PC-9 (cell line): ENCODE data around the gene WIPF1. TPM values are rescaled to one million over a fixed set of nuclear protein-coding genes. Genes with fewer than 3 reads are reported as not detected.
A peak's percentile ranks its signal among the peaks of the same experiment; 100 is the strongest.

Experiments used
- BruUV-seq: library from RNA; stranded (reverse); fragments of 400-500 nt; replicated peaks from 2 replicates; lab custom pipeline; 2021; lab: Mats Ljungman, UMichigan
- CTCF ChIA-PET: fragments of 300-600 bp; sonication (Branson Sonifier 250); formaldehyde crosslinking; loops from one replicate; lab custom pipeline; 2022; ENCODE audit warnings: antibody characterized with exemption; lab: Charles Lee
- POLR2A ChIA-PET: fragments of 300-600 bp; sonication (Branson Sonifier 250); formaldehyde crosslinking; loops from one replicate; lab custom pipeline; 2022; ENCODE audit warnings: antibody characterized with exemption; ENCODE audit not compliant: unreplicated experiment; lab: Charles Lee
- DNase-seq, 2 experiments: peaks; one replicate each; pipeline versions ENCODE4 v3.0.0 to v3.0.0-alpha.2; 2015 to 2022; ENCODE audit warnings: mixed read lengths in 1 of 2
- H2AFZ ChIP-seq: fragments of 200-600 bp; sonication (generic); 2 replicates; pipeline ENCODE4 v1.8.1; 2017; ENCODE audit warnings: antibody characterized with exemption
- H3F3A ChIP-seq: fragments of 200-600 bp; sonication (generic); 2 replicates; pipeline ENCODE4 v1.8.1; 2017; ENCODE audit warnings: antibody characterized with exemption, mild to moderate bottlenecking, low read depth; ENCODE audit not compliant: insufficient read depth
- H3K27ac ChIP-seq: fragments of 200-600 bp; sonication (generic); 2 replicates; pipeline ENCODE4 v1.6.1; 2016; ENCODE audit warnings: mixed run types
- H3K27me3 ChIP-seq: fragments of 200-600 bp; sonication (generic); 2 replicates; pipeline ENCODE4 v1.6.1; 2016; ENCODE audit warnings: low read depth, mixed run types; ENCODE audit not compliant: insufficient read depth
- H3K36me3 ChIP-seq: fragments of 200-600 bp; sonication (generic); 2 replicates; pipeline ENCODE4 v1.6.1; 2016; ENCODE audit warnings: low read depth, mixed run types
- H3K4me1 ChIP-seq: fragments of 200-600 bp; sonication (generic); replicated peaks from 2 replicates; pipeline ENCODE4 v1.6.1; 2016; ENCODE audit warnings: mixed run types; ENCODE audit not compliant: insufficient read depth
- H3K4me2 ChIP-seq: fragments of 200-600 bp; sonication (generic); 2 replicates; pipeline ENCODE4 v1.6.1; 2017; ENCODE audit warnings: mixed run types
- H3K4me3 ChIP-seq: fragments of 200-600 bp; sonication (generic); 2 replicates; pipeline ENCODE4 v1.6.1; 2016; ENCODE audit warnings: mixed run types
- H3K79me2 ChIP-seq: fragments of 200-600 bp; sonication (generic); 2 replicates; pipeline ENCODE4 v1.6.1; 2017; ENCODE audit warnings: low read depth, mixed run types
- H3K9me2 ChIP-seq: fragments of 200-600 bp; sonication (generic); 2 replicates; pipeline ENCODE4 v1.8.1; 2017; ENCODE audit warnings: mild to moderate bottlenecking; ENCODE audit not compliant: insufficient read depth
- H3K9me3 ChIP-seq: fragments of 200-600 bp; sonication (generic); 2 replicates; pipeline ENCODE4 v1.8.1; 2016; ENCODE audit warnings: low read depth; ENCODE audit not compliant: insufficient read depth
- H4K20me1 ChIP-seq: fragments of 200-600 bp; sonication (generic); 2 replicates; pipeline ENCODE4 v1.8.1; 2017; ENCODE audit not compliant: insufficient read depth
- EZH2 ChIP-seq: fragments of 200-600 bp; sonication (generic); IDR thresholded peaks from 2 replicates; pipeline ENCODE4 v1.8.0; 2017; ENCODE audit warnings: antibody characterized with exemption, low read depth
- intact Hi-C: fragments of 100-400 bp; cut with micrococcal nuclease; formaldehyde crosslinking; loops from one replicate; pipeline ENCODE4 v1.10.0; 2022; ENCODE audit not compliant: unreplicated experiment
- total RNA-seq: library from RNA; stranded (reverse); gene quantifications from 2 replicates; pipeline ENCODE4 v1.2.3, GENCODE V29; 2021
- TF ChIP-seq, protein P1 (sequence below): fragments of 200-600 bp; sonication (generic); conservative IDR thresholded peaks from 2 replicates; pipeline ENCODE4 v1.6.1; 2017; ENCODE audit warnings: mixed run types, antibody characterized with exemption, mild to moderate bottlenecking, moderate library complexity

Gene WIPF1
- total RNA-seq, 1 experiment from 2014 or later, result 0.46 TPM

DNA sequence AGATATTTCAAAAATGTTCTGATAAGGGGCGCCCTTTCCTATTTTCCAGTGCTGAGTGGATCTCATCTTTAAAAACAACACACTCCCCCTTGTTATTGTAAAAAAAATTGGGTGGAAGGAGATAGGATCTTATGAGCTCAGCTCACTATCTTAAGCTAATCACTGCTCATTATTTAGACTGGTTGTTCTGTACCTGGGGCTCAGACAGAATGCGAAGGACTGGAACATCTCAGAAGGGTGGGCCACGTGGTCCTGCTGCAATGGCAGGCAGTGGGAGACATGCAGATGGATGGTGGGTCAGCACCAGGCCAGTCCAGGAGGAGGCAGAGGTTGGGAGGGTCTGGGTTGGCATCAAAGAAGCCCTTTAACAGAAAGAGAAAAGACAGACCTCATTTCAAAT lies 62.5 kb downstream of the WIPF1 start:
- Histone ChIP-seq H2AFZ (no peak overlapping the region), H3K9me3 (no peaks in the 10 kb centered on the region), H3K4me2 (no peak overlapping the region), H3F3A (no peaks in the 10 kb centered on the region), H3K9me2 (no peaks in the 10 kb centered on the region), H3K36me3 (no peaks in the 10 kb centered on the region), H3K4me1 (no peaks in the 10 kb centered on the region), H3K27ac (no peak overlapping the region), H3K79me2 (no peaks in the 10 kb centered on the region), H3K4me3 (no peak overlapping the region), H4K20me1 (no peaks in the 10 kb centered on the region), H3K27me3 (no peaks in the 10 kb centered on the region)
- BruUV-seq, result no TSS peak
- CTCF ChIA-PET, result no interaction called here
- DNase-seq, result no peak
- intact Hi-C loops, result no loop called here
- TF ChIP-seq, protein P1, sequence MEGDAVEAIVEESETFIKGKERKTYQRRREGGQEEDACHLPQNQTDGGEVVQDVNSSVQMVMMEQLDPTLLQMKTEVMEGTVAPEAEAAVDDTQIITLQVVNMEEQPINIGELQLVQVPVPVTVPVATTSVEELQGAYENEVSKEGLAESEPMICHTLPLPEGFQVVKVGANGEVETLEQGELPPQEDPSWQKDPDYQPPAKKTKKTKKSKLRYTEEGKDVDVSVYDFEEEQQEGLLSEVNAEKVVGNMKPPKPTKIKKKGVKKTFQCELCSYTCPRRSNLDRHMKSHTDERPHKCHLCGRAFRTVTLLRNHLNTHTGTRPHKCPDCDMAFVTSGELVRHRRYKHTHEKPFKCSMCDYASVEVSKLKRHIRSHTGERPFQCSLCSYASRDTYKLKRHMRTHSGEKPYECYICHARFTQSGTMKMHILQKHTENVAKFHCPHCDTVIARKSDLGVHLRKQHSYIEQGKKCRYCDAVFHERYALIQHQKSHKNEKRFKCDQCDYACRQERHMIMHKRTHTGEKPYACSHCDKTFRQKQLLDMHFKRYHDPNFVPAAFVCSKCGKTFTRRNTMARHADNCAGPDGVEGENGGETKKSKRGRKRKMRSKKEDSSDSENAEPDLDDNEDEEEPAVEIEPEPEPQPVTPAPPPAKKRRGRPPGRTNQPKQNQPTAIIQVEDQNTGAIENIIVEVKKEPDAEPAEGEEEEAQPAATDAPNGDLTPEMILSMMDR, result no peak
- no peak for TF ChIP-seq EZH2
- POLR2A ChIA-PET, result no interaction called here

DNA sequence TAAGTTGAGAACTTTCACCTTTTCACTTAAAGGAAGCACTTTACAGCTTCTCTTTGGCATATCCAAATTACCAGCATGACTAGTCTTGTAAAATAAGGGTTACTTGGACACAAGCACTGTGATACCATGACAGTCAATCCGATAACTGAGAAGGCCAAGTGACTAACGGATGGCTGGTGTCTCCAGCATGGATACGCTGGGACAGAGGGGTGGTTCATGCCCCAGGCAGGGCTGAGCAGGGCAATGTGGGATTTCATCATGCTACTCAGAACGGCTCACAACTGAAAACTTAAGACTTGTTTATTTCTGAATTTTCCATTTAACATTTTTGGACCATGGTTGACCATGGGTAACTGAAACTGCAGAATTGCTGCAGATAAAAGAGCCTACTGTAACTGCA lies 67.7 kb downstream of the WIPF1 start:
- ChIA-PET CTCF (no interaction called here), POLR2A (no interaction called here)
- no peak overlapping the region for H3K4me2 ChIP-seq
- H3K79me2 ChIP-seq, result no peaks in the 10 kb centered on the region
- 0 out of 2 replicates have a peak overlapping the region, but pooled peaks have one; percentile 4 for H2AFZ ChIP-seq
- 0 out of 2 replicates have a peak, but pooled peaks cover 3% of the 10 kb centered on the region for H3K9me2 ChIP-seq
- no peaks in the 10 kb centered on the region for H3K9me3 ChIP-seq
- no peak overlapping the region for H3K27ac ChIP-seq
- no TSS peak for BruUV-seq
- no peaks in the 10 kb centered on the region for H4K20me1 ChIP-seq
- no peaks in the 10 kb centered on the region for H3F3A ChIP-seq
- intact Hi-C loops, result no loop called here
- no peaks in the 10 kb centered on the region for H3K4me1 ChIP-seq
- H3K36me3 ChIP-seq, result no peaks in the 10 kb centered on the region
- H3K27me3 ChIP-seq, result peaks cover 21% of the 10 kb centered on the region
- TF ChIP-seq, protein P1, result no peak
- no peak for TF ChIP-seq EZH2
- H3K4me3 ChIP-seq, result no peak overlapping the region
- no peak for DNase-seq

DNA sequence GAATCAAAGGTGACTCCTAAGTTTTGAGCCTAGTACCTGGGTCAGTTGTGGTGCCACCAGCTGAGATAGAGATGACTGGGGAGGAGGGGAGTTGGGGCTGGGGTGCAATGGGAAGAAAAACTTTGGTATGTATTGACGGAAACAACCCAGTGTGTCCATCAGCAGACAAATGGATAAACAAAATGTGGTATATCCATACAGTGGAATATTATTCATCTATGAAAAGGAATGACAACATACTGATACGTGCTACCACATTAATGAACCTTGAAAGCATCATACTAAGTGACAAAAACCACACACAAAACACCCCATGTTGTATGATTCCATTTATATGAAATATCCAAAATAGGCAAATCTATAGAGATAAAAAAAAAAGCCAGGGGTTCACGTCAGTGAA lies 69.6 kb downstream of the WIPF1 start:
- ChIA-PET CTCF (no interaction called here), POLR2A (no interaction called here)
- DNase-seq, result no peak
- Histone ChIP-seq H4K20me1 (no peaks in the 10 kb centered on the region), H3F3A (no peaks in the 10 kb centered on the region), H3K4me2 (no peak overlapping the region), H2AFZ (no peak overlapping the region), H3K9me3 (no peaks in the 10 kb centered on the region), H3K27ac (no peak overlapping the region), H3K9me2 (0 out of 2 replicates have a peak, but pooled peaks cover 3% of the 10 kb centered on the region), H3K4me3 (no peak overlapping the region), H3K4me1 (no peaks in the 10 kb centered on the region), H3K79me2 (no peaks in the 10 kb centered on the region), H3K27me3 (peaks cover 34% of the 10 kb centered on the region), H3K36me3 (no peaks in the 10 kb centered on the region)
- intact Hi-C loops, result no loop called here
- TF ChIP-seq, protein P1, result no peak
- no peak for TF ChIP-seq EZH2
- no TSS peak for BruUV-seq
